Measurements from ENCODE around the gene MED26.

DNA sequence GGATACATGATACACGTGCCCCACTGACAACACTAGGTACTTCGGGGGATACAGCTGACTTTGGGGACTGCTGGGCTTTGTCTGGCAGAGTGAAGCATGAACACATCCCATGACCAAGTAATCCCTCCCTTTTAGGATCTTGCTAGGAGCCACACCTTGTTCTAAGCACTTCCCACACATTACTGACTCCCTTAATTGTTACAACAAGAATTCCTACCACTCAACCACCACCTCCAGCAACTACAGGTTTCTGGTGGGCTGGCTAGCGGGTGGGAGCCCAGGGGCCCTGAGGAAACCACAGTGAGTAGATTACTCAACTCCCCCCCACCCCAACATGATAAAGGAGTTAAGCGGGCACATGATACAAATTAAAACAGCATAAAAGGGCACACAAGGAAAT is 48.6 kb downstream of the MED26 start:
- TF ChIP-seq CTCF (IDR thresholded peaks at IDR 0.05; ENCODE audit: borderline replicate concordance, extremely low read depth, low read length, poor library complexity, severe bottlenecking) (no peak), EZH2 (IDR thresholded peaks at IDR 0.05; ENCODE audit: borderline replicate concordance, low read depth, low read length, severe bottlenecking) (no peak)
